B cell (primary cell): Measurements from ENCODE around the gene OR2T27.

Source experiments
- EZH2 ChIP-seq: IDR thresholded peaks from 2 replicates; pipeline ENCODE4 v1.6.1; 2012; ENCODE audit warnings: borderline replicate concordance, low read depth, mild to moderate bottlenecking, moderate library complexity, low read length; ENCODE audit not compliant: insufficient read depth, poor library complexity, severe bottlenecking
- TF ChIP-seq, protein P1 (sequence below): fragments of 200-600 bp; IDR thresholded peaks from one replicate; pipeline ENCODE4 v1.8.0; 2022; ENCODE audit warnings: antibody characterized with exemption, mild to moderate bottlenecking

DNA sequence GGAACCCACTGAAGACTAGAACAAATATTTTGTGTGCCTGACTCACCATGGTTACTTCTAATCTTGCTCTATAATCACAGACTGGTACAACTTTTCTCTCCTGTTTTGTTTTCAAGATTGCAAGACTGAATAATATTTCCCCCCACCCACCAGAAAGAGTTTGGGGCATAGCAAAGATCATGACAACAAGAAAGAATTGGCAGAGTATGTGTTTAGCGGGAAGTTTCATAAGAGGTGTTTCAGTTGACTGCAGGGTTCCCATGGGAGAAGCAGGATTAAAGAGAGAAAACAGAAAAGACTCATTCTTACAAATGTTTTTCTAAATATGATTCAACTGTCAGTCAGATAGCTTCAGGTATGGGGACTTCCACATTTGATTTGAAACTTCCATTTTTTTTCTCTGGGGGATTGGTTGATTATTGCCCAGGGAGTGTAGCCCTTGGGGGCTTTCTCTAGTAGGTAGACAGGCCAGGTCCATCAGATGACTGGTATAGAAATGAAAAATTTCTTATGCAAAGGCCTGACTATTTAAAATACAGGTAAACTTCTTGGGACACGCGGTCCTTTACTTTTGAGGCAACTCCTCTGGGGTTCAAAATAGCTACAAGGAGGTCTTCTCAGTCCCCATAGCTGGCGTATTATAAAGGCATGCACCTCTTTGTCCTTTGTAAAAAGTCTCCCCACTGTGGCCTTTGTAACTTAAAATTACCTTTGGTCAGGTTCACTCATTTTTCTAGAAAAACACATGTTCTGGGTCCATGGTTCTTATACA, 33.4 kb upstream of the OR2T27 start:
- TF ChIP-seq, protein P1, sequence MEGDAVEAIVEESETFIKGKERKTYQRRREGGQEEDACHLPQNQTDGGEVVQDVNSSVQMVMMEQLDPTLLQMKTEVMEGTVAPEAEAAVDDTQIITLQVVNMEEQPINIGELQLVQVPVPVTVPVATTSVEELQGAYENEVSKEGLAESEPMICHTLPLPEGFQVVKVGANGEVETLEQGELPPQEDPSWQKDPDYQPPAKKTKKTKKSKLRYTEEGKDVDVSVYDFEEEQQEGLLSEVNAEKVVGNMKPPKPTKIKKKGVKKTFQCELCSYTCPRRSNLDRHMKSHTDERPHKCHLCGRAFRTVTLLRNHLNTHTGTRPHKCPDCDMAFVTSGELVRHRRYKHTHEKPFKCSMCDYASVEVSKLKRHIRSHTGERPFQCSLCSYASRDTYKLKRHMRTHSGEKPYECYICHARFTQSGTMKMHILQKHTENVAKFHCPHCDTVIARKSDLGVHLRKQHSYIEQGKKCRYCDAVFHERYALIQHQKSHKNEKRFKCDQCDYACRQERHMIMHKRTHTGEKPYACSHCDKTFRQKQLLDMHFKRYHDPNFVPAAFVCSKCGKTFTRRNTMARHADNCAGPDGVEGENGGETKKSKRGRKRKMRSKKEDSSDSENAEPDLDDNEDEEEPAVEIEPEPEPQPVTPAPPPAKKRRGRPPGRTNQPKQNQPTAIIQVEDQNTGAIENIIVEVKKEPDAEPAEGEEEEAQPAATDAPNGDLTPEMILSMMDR, result no peak
- no peak for TF ChIP-seq EZH2
